H9 (cell line): ENCODE data around the gene SLAMF6. TPM values are rescaled to one million over a fixed set of nuclear protein-coding genes. Genes with fewer than 3 reads are reported as not detected.

Experiments used
- DNase-seq: peaks from one replicate; pipeline ENCODE4 v3.0.0-alpha.2; 2017
- H2AFZ ChIP-seq: one replicate; pipeline ENCODE4 v1.6.1; 2013; ENCODE audit warnings: mild to moderate bottlenecking, low read length, control low read depth, moderate library complexity
- H2AK5ac ChIP-seq: 2 replicates; pipeline ENCODE4 v1.6.1; 2013; ENCODE audit warnings: low read length, control low read depth, mixed read lengths; ENCODE audit not compliant: insufficient read length
- H2BK120ac ChIP-seq: one replicate; pipeline ENCODE4 v1.6.1; 2013; ENCODE audit warnings: low read depth, mild to moderate bottlenecking, low read length, control low read depth, inconsistent platforms; ENCODE audit not compliant: poor library complexity, severe bottlenecking
- H2BK12ac ChIP-seq: 2 replicates; pipeline ENCODE4 v1.6.1; 2013; ENCODE audit warnings: low read length, control low read depth, mixed read lengths, low read depth; ENCODE audit not compliant: insufficient read length
- H2BK15ac ChIP-seq: 2 replicates; pipeline ENCODE4 v1.6.1; 2013; ENCODE audit warnings: low read depth, low read length, control low read depth
- H2BK20ac ChIP-seq: one replicate; pipeline ENCODE4 v1.6.1; 2013; ENCODE audit warnings: low read depth, mild to moderate bottlenecking, low read length, control low read depth, inconsistent platforms; ENCODE audit not compliant: poor library complexity, severe bottlenecking
- H2BK5ac ChIP-seq: 2 replicates; pipeline ENCODE4 v1.6.1; 2013; ENCODE audit warnings: low read length, control low read depth, mixed read lengths; ENCODE audit not compliant: insufficient read length
- H3K14ac ChIP-seq: 2 replicates; pipeline ENCODE4 v1.6.1; 2013; ENCODE audit warnings: low read length, control low read depth; ENCODE audit not compliant: insufficient read depth
- H3K18ac ChIP-seq: 2 replicates; pipeline ENCODE4 v1.6.1; 2013; ENCODE audit warnings: low read depth, mild to moderate bottlenecking, mixed read lengths, low read length, control low read depth; ENCODE audit not compliant: insufficient read length
- H3K23ac ChIP-seq: 2 replicates; pipeline ENCODE4 v1.6.1; 2013; ENCODE audit warnings: low read length, control low read depth, mixed read lengths, low read depth; ENCODE audit not compliant: insufficient read length
- H3K23me2 ChIP-seq: 2 replicates; pipeline ENCODE4 v1.6.1; 2013; ENCODE audit warnings: low read depth, mild to moderate bottlenecking, mixed read lengths, low read length, control low read depth; ENCODE audit not compliant: insufficient read length, poor library complexity, severe bottlenecking
- H3K27ac ChIP-seq: 2 replicates; pipeline ENCODE4 v1.5.1; 2013; ENCODE audit warnings: low read length, control low read depth, mixed read lengths, low read depth; ENCODE audit not compliant: insufficient read length
- H3K27me3 ChIP-seq: 2 replicates; pipeline ENCODE4 v1.6.1; 2013; ENCODE audit warnings: low read length, control low read depth, inconsistent platforms; ENCODE audit not compliant: insufficient read depth
- H3K4ac ChIP-seq: 2 replicates; pipeline ENCODE4 v1.6.1; 2013; ENCODE audit warnings: low read depth, mild to moderate bottlenecking, control low read depth, inconsistent platforms, low read length, moderate library complexity
- H3K4me1 ChIP-seq: 2 replicates; pipeline ENCODE4 v1.6.1; 2013; ENCODE audit warnings: low read length, control low read depth, inconsistent platforms; ENCODE audit not compliant: insufficient read depth
- H3K4me2 ChIP-seq: 2 replicates; pipeline ENCODE4 v1.6.1; 2013; ENCODE audit warnings: low read length, control low read depth, mixed read lengths; ENCODE audit not compliant: insufficient read length, insufficient read depth
- H3K56ac ChIP-seq: 2 replicates; pipeline ENCODE4 v1.6.1; 2013; ENCODE audit warnings: low read depth, mild to moderate bottlenecking, mixed read lengths, low read length, control low read depth; ENCODE audit not compliant: insufficient read length
- H3K79me1 ChIP-seq: 2 replicates; pipeline ENCODE4 v1.6.1; 2013; ENCODE audit warnings: low read depth, mild to moderate bottlenecking, moderate library complexity, low read length, control low read depth, inconsistent platforms; ENCODE audit not compliant: insufficient read depth, poor library complexity, severe bottlenecking
- H3K79me2 ChIP-seq: 2 replicates; pipeline ENCODE4 v1.6.1; 2013; ENCODE audit warnings: low read length, control low read depth, inconsistent platforms; ENCODE audit not compliant: insufficient read depth
- H3K9ac ChIP-seq: 2 replicates; pipeline ENCODE4 v1.6.1; 2013; ENCODE audit warnings: low read length, control low read depth, mixed read lengths; ENCODE audit not compliant: insufficient read length; ENCODE audit errors: extremely low read depth
- H3K9me3 ChIP-seq: one replicate; pipeline ENCODE4 v1.6.1; 2013; ENCODE audit warnings: low read depth, low read length, inconsistent platforms; ENCODE audit not compliant: control insufficient read depth
- H3T11ph ChIP-seq: one replicate; pipeline ENCODE4 v1.6.1; 2013; ENCODE audit warnings: mild to moderate bottlenecking, low read length, control low read depth, inconsistent platforms
- H4K20me1 ChIP-seq: one replicate; pipeline ENCODE4 v1.6.1; 2013; ENCODE audit not compliant: control insufficient read depth, insufficient read length, insufficient read depth
- H4K5ac ChIP-seq: 2 replicates; pipeline ENCODE4 v1.6.1; 2013; ENCODE audit warnings: low read depth, mild to moderate bottlenecking, mixed read lengths, low read length, control low read depth; ENCODE audit not compliant: insufficient read length
- H4K8ac ChIP-seq: replicated peaks from 2 replicates; pipeline ENCODE4 v1.6.1; 2013; ENCODE audit warnings: low read length, control low read depth, mixed read lengths, low read depth; ENCODE audit not compliant: insufficient read length
- H4K91ac ChIP-seq: 2 replicates; pipeline ENCODE4 v1.6.1; 2013; ENCODE audit warnings: low read depth, mild to moderate bottlenecking, moderate library complexity, mixed read lengths, low read length, control low read depth; ENCODE audit not compliant: insufficient read length
- H3K27ac Mint-ChIP-seq, 3 experiments: 2 replicates in 2 of 3; 3 replicates in 1 of 3; pipeline ENCODE4 v1.8.0; 2020 to 2021; ENCODE audit warnings: mixed read lengths in 3 of 3, mild to moderate bottlenecking in 1 of 3, moderate library complexity in 1 of 3
- H3K27me3 Mint-ChIP-seq: 2 replicates; pipeline ENCODE4 v1.8.0; 2021; ENCODE audit warnings: low read depth, mild to moderate bottlenecking, moderate library complexity, mixed read lengths
- H3K36me3 Mint-ChIP-seq, 3 experiments: 2 replicates in 2 of 3; 3 replicates in 1 of 3; pipeline ENCODE4 v1.8.0; 2020 to 2021; ENCODE audit warnings: low read depth in 3 of 3, mixed read lengths in 3 of 3; ENCODE audit not compliant: insufficient read depth in 1 of 3
- H3K4me1 Mint-ChIP-seq, 2 experiments: 2 replicates each; pipeline ENCODE4 v1.8.0; 2020; ENCODE audit warnings: mixed read lengths in 2 of 2
- H3K4me3 Mint-ChIP-seq, 2 experiments: 2 replicates in 1 of 2; 3 replicates in 1 of 2; pipeline ENCODE4 v1.8.0; 2020 to 2021; ENCODE audit warnings: mild to moderate bottlenecking in 2 of 2, mixed read lengths in 2 of 2, moderate library complexity in 1 of 2
- H3K9me3 Mint-ChIP-seq, 2 experiments: 2 replicates in 1 of 2; 3 replicates in 1 of 2; pipeline ENCODE4 v1.8.0; 2020; ENCODE audit warnings: mild to moderate bottlenecking in 2 of 2, mixed read lengths in 2 of 2, moderate library complexity in 1 of 2
- CTCF ChIP-seq: fragments of 200-600 bp; sonication (generic); conservative IDR thresholded peaks from 3 replicates; pipeline ENCODE4 v1.8.0; 2021; ENCODE audit warnings: antibody characterized with exemption, mild to moderate bottlenecking
- WGBS: extraction: QIAGEN DNeasy Blood & Tissue Kit; methylation state at CpG from one replicate; pipeline ENCODE4 v1.1.7; 2013; ENCODE audit warnings: missing lambda C conversion rate, low lambda C conversion rate, mixed read lengths; ENCODE audit not compliant: insufficient read length; ENCODE audit errors: extremely low coverage; 5-methylcytosine and 5-hydroxymethylcytosine counted together
- total RNA-seq: library from RNA; stranded (reverse); gene quantifications from 2 replicates; pipeline ENCODE4 v1.2.1, GENCODE V29; 2021

Gene SLAMF6
- total RNA-seq, 1 experiment from 2014 or later: not detected

- Mint-ChIP-seq H3K27me3 (peaks cover 6% of the 10 kb centered on the region), H3K4me1 (peaks cover 6% of the 10 kb centered on the region in 2 experiments; a peak in 3 of 4 replicates), H3K27ac (no peak overlapping the region), H3K36me3 (peaks cover 0 to 5% (median 0%) of the 10 kb centered on the region in 3 experiments; a peak in 1 of 7 replicates), H3K4me3 (no peak overlapping the region), H3K9me3 (peaks cover 25 to 27% of the 10 kb centered on the region in 2 experiments)
- Histone ChIP-seq H3K79me1 (no peaks in the 10 kb centered on the region), H3T11ph (no peak overlapping the region), H3K56ac (no peak overlapping the region), H2BK15ac (no peak overlapping the region), H2BK12ac (no peak overlapping the region), H4K20me1 (no peaks in the 10 kb centered on the region), H2BK120ac (no peak overlapping the region), H3K4me2 (no peak overlapping the region), H2BK5ac (no peak overlapping the region), H3K14ac (no peak overlapping the region), H2BK20ac (no peak overlapping the region), H3K4ac (no peak overlapping the region), H3K4me1 (no peaks in the 10 kb centered on the region), H4K5ac (no peak overlapping the region), H3K23ac (no peak overlapping the region), H2AFZ (no peak overlapping the region), H2AK5ac (no peak overlapping the region), H4K8ac (no peak overlapping the region), H3K9me3 (no peaks in the 10 kb centered on the region), H3K23me2 (no peaks in the 10 kb centered on the region), H3K27me3 (no peaks in the 10 kb centered on the region), H3K27ac (no peak overlapping the region), H3K18ac (no peak overlapping the region), H4K91ac (no peak overlapping the region), H3K79me2 (no peaks in the 10 kb centered on the region), H3K9ac (no peak overlapping the region)
- TF ChIP-seq CTCF: no peak
- WGBS: no CpG with 5 or more reads among the region's 2 CpGs
- no peak for DNase-seq
These were observed 18.4 kb downstream of the SLAMF6 start for GRCh38 chr1:160504651-160505050.
